IPS-20b (cell line): Measurements from ENCODE around the gene SLC3A2.
"Not testable (repeated sequence)": the region's sequence is repeated elsewhere in the genome, so short reads cannot be mapped to it uniquely, and the experiment has no call there.

Experiments
- H3K27ac ChIP-seq: one replicate; pipeline ENCODE4 v1.5.1; 2013; ENCODE audit warnings: low read length
- H3K27me3 ChIP-seq: 2 replicates; pipeline ENCODE4 v1.6.1; 2013; ENCODE audit warnings: mild to moderate bottlenecking, low read length, inconsistent platforms; ENCODE audit not compliant: insufficient read depth
- H3K36me3 ChIP-seq: 2 replicates; pipeline ENCODE4 v1.6.1; 2013; ENCODE audit warnings: low read depth, mild to moderate bottlenecking, inconsistent platforms, low read length, moderate library complexity; ENCODE audit not compliant: insufficient read depth
- H3K4me1 ChIP-seq: 2 replicates; pipeline ENCODE4 v1.6.1; 2013; ENCODE audit warnings: mild to moderate bottlenecking, control low read depth, inconsistent platforms, low read length, moderate library complexity; ENCODE audit not compliant: insufficient read depth
- H3K4me3 ChIP-seq: 2 replicates; pipeline ENCODE4 v1.5.1; 2013; ENCODE audit warnings: mild to moderate bottlenecking, low read length, inconsistent platforms
- H3K9ac ChIP-seq: 2 replicates; pipeline ENCODE4 v1.6.1; 2013; ENCODE audit warnings: low read depth, mild to moderate bottlenecking, inconsistent platforms, low read length, moderate library complexity
- H3K9me3 ChIP-seq: 2 replicates; pipeline ENCODE4 v1.6.1; 2013; ENCODE audit warnings: mild to moderate bottlenecking, low read depth, low read length, inconsistent platforms; ENCODE audit not compliant: insufficient read depth

Gene SLC3A2

DNA sequence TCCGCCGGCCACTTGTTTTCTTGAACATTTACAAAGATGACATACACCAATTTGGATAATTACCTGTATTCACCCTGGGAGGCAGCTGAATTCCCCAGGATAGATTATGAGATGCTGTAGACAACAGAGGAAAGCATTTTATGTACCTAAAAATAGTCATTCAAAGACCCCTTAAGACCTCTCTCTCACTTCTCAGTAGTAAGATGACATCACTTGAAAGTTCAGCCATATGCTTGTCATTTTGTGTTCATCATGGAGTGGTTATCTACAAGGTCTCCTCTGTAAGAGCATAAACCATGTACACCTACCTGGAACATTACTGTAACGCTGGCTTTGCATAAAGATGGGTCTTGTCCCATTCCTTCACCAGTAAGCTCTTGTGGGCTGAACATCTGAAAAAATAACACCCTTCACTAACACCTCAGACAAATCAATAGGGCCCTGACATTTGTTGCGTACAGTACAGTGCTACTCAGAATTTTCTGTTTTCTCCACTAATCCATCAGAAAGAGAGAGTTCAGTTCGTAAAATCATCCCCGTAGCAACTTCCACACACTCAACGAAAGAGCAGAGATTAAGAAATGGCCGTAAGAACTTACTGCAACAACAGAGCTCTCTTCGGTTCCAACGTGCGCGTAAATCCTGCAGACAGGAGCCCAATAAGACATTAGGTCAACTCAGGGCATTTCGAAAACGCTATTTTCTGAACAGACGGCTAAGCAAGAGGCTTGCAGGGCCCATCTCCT lies 25.7 kb upstream of the SLC3A2 start:
- H3K4me1 ChIP-seq: 0 out of 2 replicates have a peak, but pooled peaks cover 3% of the 10 kb centered on the region

DNA sequence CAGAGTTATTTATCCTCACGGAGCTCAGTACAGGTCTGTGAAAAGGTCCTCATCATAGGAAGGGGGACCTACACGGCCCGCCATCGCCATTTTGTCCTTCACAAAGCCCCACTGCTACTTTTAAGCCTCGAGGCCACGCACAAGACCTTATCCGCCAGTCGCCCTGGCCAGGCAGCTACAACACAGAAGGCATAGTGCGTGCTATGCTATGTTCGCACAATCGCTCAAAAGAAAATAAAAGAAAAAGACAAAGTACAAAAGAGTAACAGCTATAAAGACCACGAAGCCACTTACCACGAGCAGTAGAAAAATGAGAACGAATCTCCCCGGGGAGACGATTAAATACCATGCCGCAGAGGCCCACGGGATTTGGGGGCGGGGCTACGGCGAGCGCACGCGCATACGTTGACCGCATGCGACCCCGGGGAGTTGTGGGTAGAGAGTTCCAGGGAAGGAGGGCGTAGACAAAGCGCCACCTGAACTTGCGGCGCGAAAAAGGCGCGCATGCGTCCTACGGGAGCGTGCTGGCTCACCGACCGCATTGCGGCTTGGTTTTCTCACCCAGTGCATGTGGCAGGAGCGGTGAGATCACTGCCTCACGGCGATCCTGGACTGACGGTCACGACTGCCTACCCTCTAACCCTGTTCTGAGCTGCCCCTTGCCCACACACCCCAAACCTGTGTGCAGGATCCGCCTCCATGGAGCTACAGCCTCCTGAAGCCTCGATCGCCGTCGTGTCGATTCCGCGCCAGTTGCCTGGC lies 24.9 kb upstream of the SLC3A2 start:
- H3K27ac ChIP-seq: peak overlapping the region; percentile 96
- H3K9ac ChIP-seq: peak overlapping the region; percentile 100
- peaks cover 54% of the 10 kb centered on the region for H3K36me3 ChIP-seq
- peaks cover 3% of the 10 kb centered on the region; the same call in 1 of the 2 replicates for H3K4me1 ChIP-seq
- H3K27me3 ChIP-seq: no peaks in the 10 kb centered on the region
- peak overlapping the region; percentile 91 for H3K4me3 ChIP-seq
- H3K9me3 ChIP-seq: peaks cover 8% of the 10 kb centered on the region; the same call in 1 of the 2 replicates

More for the DNA sequence above, 25.7 kb upstream of the SLC3A2 start:
- H3K27me3 ChIP-seq: no peaks in the 10 kb centered on the region
- H3K9me3 ChIP-seq: peaks cover 8% of the 10 kb centered on the region; the same call in 1 of the 2 replicates
- peak overlapping the region; percentile 91 for H3K4me3 ChIP-seq
- peaks cover 49% of the 10 kb centered on the region for H3K36me3 ChIP-seq
- peak overlapping the region; percentile 96 for H3K27ac ChIP-seq
- peak overlapping the region; percentile 100 for H3K9ac ChIP-seq

GRCh38 chr11:62856333-62856895 lies 24.3 kb upstream of the SLC3A2 start:
- Histone ChIP-seq H3K4me1 (peaks cover 9% of the 10 kb centered on the region; the same call in 1 of the 2 replicates), H3K4me3 (peak overlapping the region; percentile 91), H3K27ac (peak overlapping the region; percentile 93), H3K9me3 (peaks cover 8% of the 10 kb centered on the region; the same call in 1 of the 2 replicates), H3K27me3 (no peaks in the 10 kb centered on the region), H3K9ac (peak overlapping the region; percentile 100), H3K36me3 (peaks cover 60% of the 10 kb centered on the region)

- peaks cover 16% of the 10 kb centered on the region; the same call in 1 of the 2 replicates for H3K4me1 ChIP-seq
- H3K27me3 ChIP-seq: no peaks in the 10 kb centered on the region
- H3K27ac ChIP-seq: peak overlapping the region; percentile 36
- peak overlapping the region; percentile 100 for H3K9ac ChIP-seq
- H3K4me3 ChIP-seq: peak overlapping the region; percentile 91
- peaks cover 51% of the 10 kb centered on the region for H3K36me3 ChIP-seq
- H3K9me3 ChIP-seq: peaks cover 8% of the 10 kb centered on the region; the same call in 1 of the 2 replicates
Measured at GRCh38 chr11:62857541-62857982, 23.1 kb upstream of the SLC3A2 start.

- Histone ChIP-seq H3K27me3 (no peaks in the 10 kb centered on the region), H3K27ac (no peak overlapping the region), H3K36me3 (peaks cover 49% of the 10 kb centered on the region), H3K9me3 (peaks cover 8% of the 10 kb centered on the region; the same call in 1 of the 2 replicates), H3K9ac (peak overlapping the region; percentile 100), H3K4me1 (peaks cover 16% of the 10 kb centered on the region; the same call in 1 of the 2 replicates), H3K4me3 (peak overlapping the region; percentile 91)
Measured at GRCh38 chr11:62858201-62858600, 22.5 kb upstream of the SLC3A2 start.

DNA sequence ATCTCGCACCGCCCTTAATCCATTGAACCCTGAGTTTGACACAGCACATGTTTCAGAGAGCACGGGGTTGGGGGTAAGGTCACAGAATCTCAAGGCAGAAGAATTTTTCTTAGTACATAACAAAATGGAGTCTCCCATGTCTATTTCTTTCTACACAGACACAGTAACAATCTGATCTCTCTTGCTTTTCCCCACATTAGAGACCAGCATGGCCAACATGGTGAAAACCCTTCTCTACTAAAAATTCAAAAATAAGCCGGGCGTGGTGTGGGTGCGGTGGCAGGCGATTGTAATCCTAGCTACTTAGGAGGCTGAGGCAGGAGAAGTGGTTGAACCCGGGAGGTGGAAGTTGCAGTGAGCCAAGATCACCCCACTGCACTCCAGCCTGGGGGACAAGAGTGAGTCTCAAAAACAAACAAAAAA lies 21.4 kb upstream of the SLC3A2 start:
- not testable (repeated sequence) for H3K27me3 ChIP-seq, H3K27ac ChIP-seq, H3K9me3 ChIP-seq
- Histone ChIP-seq H3K4me1 (peaks cover 16% of the 10 kb centered on the region; the same call in 1 of the 2 replicates), H3K9ac (peak overlapping the region; percentile 55; the same call in 1 of the 2 replicates), H3K36me3 (peaks cover 49% of the 10 kb centered on the region), H3K4me3 (peak overlapping the region; percentile 36; the same call in 1 of the 2 replicates)

DNA sequence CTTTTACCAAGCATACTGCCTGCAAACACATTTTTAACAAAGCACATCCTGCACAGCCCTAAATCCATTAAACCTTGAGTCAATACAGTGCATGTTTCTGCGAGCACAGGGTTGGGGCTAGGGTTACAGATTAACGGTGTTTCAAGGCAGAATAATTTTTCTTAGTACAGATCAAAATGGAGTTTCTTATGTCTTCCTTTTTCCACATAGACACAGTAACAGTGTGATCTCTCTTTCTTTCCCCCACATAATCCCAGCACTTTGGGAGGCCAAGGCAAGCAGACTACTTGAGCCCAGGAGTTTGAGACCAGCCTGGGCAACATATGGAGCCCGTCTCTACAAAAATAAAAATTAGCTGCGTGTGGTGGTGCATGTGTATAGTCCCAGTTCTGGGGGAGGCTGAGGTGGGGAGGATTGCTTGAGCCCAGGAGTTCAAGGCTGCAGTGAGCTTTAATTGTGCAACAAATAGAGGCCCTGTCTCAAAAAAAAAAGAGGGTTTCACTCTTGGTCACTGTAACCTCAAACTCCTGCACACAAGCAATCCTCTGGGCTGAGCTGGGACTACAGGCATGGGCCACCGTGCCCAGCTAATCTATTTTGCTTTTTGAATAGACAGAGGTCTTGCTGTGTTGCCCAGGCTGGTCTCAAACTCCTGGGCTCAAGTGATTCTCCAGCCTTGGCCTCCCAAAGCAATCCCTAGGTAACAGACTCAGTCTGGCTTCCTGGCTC lies 19.7 kb upstream of the SLC3A2 start:
- Histone ChIP-seq H3K4me1 (peaks cover 16% of the 10 kb centered on the region; the same call in 1 of the 2 replicates), H3K36me3 (peaks cover 50% of the 10 kb centered on the region), H3K9ac (peak overlapping the region; percentile 41; the same call in 1 of the 2 replicates), H3K9me3 (no peaks in the 10 kb centered on the region), H3K27ac (no peak overlapping the region), H3K4me3 (no peak overlapping the region), H3K27me3 (no peaks in the 10 kb centered on the region)

- H3K9ac ChIP-seq: peak overlapping the region; percentile 58; the same call in 1 of the 2 replicates
- H3K4me1 ChIP-seq: peaks cover 16% of the 10 kb centered on the region; the same call in 1 of the 2 replicates
- H3K4me3 ChIP-seq, H3K27me3 ChIP-seq, H3K9me3 ChIP-seq, H3K27ac ChIP-seq: not testable (repeated sequence)
- H3K36me3 ChIP-seq: peaks cover 56% of the 10 kb centered on the region
Measured at GRCh38 chr11:62861564-62862192, 19.0 kb upstream of the SLC3A2 start.

DNA sequence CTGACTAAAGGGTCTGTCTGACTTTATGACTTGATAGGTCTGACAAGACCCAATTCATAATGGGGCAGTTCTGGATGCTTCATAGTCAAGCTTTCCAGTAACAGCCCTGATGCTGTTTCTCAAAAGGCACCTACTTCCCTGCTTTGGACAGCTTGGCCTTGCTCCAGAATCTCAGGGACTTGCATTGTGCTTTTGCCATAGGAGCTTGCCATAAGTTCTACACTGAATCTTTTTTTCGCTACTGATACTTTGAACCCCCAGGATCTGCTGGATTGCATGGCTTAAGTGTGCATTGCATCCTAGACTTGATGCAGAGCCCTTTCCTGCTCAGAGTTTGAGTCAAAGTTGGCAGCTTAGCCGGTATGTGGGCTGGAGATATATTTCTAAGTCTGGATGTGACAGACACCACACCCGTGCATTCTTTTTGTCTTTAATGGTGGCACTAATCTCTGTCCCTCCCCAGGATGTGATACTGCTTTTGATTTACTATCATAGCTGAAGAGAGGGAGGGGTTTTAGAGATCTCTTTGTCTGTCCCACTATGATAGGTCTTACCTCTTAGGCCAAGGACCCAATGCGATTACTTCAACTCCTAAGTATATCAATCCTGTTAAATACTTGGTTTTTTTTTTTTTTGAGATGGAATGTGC lies 16.9 kb upstream of the SLC3A2 start:
- no peaks in the 10 kb centered on the region for H3K27me3 ChIP-seq
- H3K9me3 ChIP-seq: no peaks in the 10 kb centered on the region
- no peak overlapping the region for H3K4me3 ChIP-seq
- H3K9ac ChIP-seq: no peak overlapping the region
- H3K4me1 ChIP-seq: peaks cover 16% of the 10 kb centered on the region; the same call in 1 of the 2 replicates
- peaks cover 66% of the 10 kb centered on the region for H3K36me3 ChIP-seq
- no peak overlapping the region for H3K27ac ChIP-seq

DNA sequence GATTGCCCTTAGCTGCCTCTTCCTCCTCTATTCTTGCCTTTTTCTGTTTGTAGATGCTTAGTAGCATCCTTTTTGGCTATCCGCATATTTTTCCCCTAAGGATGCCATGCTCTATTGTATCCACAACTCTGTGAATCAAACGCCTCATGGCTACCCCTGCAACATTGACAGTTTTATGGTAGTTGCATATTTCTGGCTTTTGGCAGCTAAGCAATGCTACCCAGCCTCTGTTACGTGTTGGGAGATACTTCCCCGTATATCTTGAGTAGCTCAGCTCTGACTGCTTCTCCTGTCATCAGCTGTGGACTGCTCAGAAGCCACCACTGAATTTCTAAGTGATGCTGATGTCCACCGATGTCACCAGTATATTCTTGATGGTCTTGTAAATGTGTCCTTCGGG lies 15.1 kb upstream of the SLC3A2 start:
- H3K27me3 ChIP-seq: no peaks in the 10 kb centered on the region
- no peak overlapping the region for H3K9ac ChIP-seq
- peaks cover 13% of the 10 kb centered on the region; the same call in 1 of the 2 replicates for H3K4me1 ChIP-seq
- H3K27ac ChIP-seq: no peak overlapping the region
- no peaks in the 10 kb centered on the region for H3K9me3 ChIP-seq
- peaks cover 59% of the 10 kb centered on the region for H3K36me3 ChIP-seq
- no peak overlapping the region for H3K4me3 ChIP-seq
